Activated CD8-positive, alpha-beta T cell treated with anti-CD3 and anti-CD28 coated beads for 36 hours (primary cell): ENCODE measurements around the gene TLE3. TPM values are rescaled to one million over a fixed set of nuclear protein-coding genes. Genes with fewer than 3 reads are reported as not detected.

Source experiments
- ATAC-seq: fragments of 200-7000 bp; cut with Tn5 transposase; one replicate; pipeline ENCODE4 v1.10.0; 2021; ENCODE audit warnings: mild to moderate bottlenecking, moderate library complexity
- CTCF ChIA-PET: fragments of 350-600 bp; sonication (Branson Sonifier 250); formaldehyde crosslinking; loops from one replicate; lab custom pipeline; 2021; ENCODE audit warnings: antibody characterized with exemption; lab: Charles Lee
- POLR2A ChIA-PET: fragments of 350-600 bp; sonication (Branson Sonifier 250); formaldehyde crosslinking; loops from one replicate; lab custom pipeline; 2021; ENCODE audit warnings: antibody characterized with exemption; lab: Charles Lee
- DNase-seq: peaks from one replicate; pipeline ENCODE4 v3.0.0-alpha.2; 2020
- H3K27ac Mint-ChIP-seq: one replicate; pipeline ENCODE4 v1.8.0; 2021; ENCODE audit warnings: mild to moderate bottlenecking, mixed read lengths
- H3K27me3 Mint-ChIP-seq: one replicate; pipeline ENCODE4 v1.8.0; 2021; ENCODE audit warnings: mixed read lengths
- H3K36me3 Mint-ChIP-seq: one replicate; pipeline ENCODE4 v1.8.0; 2021; ENCODE audit warnings: low read depth, mixed read lengths
- H3K4me1 Mint-ChIP-seq: one replicate; pipeline ENCODE4 v1.8.0; 2021; ENCODE audit warnings: low read depth, mixed read lengths
- H3K4me3 Mint-ChIP-seq: one replicate; pipeline ENCODE4 v1.8.0; 2021; ENCODE audit warnings: mild to moderate bottlenecking, moderate library complexity, mixed read lengths
- H3K9me3 Mint-ChIP-seq: one replicate; pipeline ENCODE4 v1.8.0; 2021; ENCODE audit warnings: mixed read lengths
- CTCF ChIP-seq: fragments of 200-600 bp; IDR thresholded peaks from one replicate; pipeline ENCODE4 v1.8.0; 2022; ENCODE audit warnings: antibody characterized with exemption, mild to moderate bottlenecking
- intact Hi-C: fragments of 100-400 bp; cut with micrococcal nuclease; formaldehyde crosslinking; loops from one replicate; pipeline ENCODE4 v1.10.0; 2022
- total RNA-seq, 2 experiments: library from RNA; stranded (reverse); gene quantifications; one replicate each; pipeline ENCODE4 v1.2.3, GENCODE V29; 2021

The TLE3 gene
- total RNA-seq, 2 experiments from 2014 or later = 48.4 to 64.2 TPM

DNA sequence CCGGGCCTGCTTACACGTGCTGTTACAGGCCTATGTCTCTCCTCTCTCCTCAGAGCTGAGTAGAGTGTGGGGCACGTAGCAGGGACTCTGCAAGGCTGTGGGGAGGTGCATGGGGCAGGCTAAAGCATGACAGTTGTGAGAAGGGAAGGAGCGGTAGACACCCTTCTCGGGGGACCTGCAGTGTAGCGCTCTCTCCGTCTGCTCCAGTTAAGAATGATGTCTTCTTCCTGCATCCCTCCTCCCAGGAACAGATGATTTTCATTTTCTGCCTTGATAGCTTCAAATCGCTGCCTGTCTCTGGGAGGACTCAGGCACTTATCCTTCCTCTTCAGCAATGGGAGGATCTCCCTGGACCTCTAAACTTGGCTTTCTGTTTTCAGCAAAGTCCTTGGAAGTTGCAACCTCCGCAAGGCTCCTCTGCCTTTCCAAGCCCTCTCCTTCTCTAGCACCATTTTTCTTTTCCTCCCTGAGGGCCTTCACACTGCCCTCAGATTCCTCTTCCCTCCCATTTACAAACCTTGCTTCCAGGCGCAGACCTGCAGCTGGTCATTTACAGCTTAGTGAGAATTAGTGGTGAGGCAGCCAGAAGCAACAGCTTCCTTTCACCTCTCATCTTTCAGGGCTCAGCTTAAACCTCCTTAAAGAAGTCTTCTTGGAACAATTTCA, 23.4 kb upstream of the TLE3 start:
- Mint-ChIP-seq H3K4me1 (no peaks in the 10 kb centered on the region), H3K36me3 (no peaks in the 10 kb centered on the region), H3K27me3 (peaks cover 6% of the 10 kb centered on the region), H3K27ac (no peak overlapping the region), H3K4me3 (no peak overlapping the region), H3K9me3 (no peaks in the 10 kb centered on the region)
- no peak for DNase-seq
- TF ChIP-seq CTCF = no peak
- no peak for ATAC-seq
- POLR2A ChIA-PET = interaction anchor here (0.7 to 1.0 kb wide), 3 partner anchors 15 to 25 kb away, joined by 3 to 4 read pairs (median 4); partner anchors contain the start of gene TLE3
- CTCF ChIA-PET = interaction anchor here (0.9 to 1.1 kb wide), 2 partner anchors 18 to 643 kb away, joined by 3 read pairs; no protein-coding TSS in a partner anchor
- intact Hi-C loops = no loop called here

DNA sequence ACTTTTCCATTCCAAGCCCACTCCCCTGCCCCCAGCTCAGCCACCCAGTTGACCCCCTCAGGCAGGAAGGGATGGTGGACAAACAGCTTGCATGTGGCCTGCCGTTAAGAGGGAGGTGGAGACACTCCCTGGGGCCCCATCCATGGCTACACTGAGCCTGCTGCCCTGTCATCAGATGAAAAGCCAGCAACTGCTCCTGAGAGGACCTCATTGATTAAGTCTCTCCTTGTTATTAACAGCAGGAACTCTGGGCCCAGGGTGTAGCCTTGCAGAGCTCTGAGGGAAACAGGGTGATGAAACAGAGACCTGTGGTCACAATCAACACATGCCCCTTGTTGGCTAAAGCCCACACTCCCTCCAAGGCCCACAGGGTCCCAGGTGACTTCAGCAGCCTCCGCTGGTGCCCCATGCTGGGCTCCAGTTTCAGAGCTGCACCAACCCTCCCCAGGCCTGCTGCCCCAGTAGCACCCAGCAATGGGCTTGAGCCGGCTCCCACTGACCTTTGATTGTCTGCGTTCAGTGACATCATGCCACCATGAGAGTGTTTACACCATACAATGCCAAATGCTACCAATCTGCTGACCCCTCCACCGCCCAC, 22.3 kb upstream of the TLE3 start:
- Mint-ChIP-seq H3K4me1 (no peaks in the 10 kb centered on the region), H3K27me3 (peaks cover 3% of the 10 kb centered on the region), H3K36me3 (no peaks in the 10 kb centered on the region), H3K9me3 (no peaks in the 10 kb centered on the region), H3K4me3 (no peak overlapping the region), H3K27ac (no peak overlapping the region)
- ATAC-seq (no peak), DNase-seq (no peak)
- ChIA-PET CTCF (no interaction called here), POLR2A (no interaction called here)
- intact Hi-C loops = no loop called here
- no peak for TF ChIP-seq CTCF

DNA sequence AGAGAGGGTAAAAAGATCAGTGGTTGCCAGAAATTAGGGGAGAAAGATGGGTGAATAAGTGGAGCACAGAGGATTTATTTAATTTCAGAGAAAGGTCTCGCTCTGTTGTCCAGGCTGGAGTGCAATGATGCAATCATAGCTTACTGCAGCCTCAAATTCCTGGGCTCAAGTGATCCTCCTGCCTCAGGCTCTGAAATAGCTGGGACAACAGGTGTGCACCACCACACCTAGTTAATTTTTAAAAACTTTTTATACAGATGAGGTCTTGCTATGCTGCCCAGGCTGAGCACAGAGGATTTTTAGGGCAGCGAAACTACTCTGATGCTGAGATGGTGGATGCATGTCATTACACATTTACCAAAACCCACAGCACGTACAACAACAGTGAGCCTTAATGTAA, 20.9 kb upstream of the TLE3 start:
- H3K36me3 Mint-ChIP-seq = no peaks in the 10 kb centered on the region
- DNase-seq (no peak), ATAC-seq (no peak)
- H3K4me3 Mint-ChIP-seq = no peak overlapping the region
- ChIA-PET POLR2A (no interaction called here), CTCF (no interaction called here)
- intact Hi-C loops = no loop called here
- no peaks in the 10 kb centered on the region for H3K4me1 Mint-ChIP-seq
- no peak for TF ChIP-seq CTCF
- H3K27ac Mint-ChIP-seq = no peak overlapping the region
- H3K27me3 Mint-ChIP-seq = no peaks in the 10 kb centered on the region
- no peaks in the 10 kb centered on the region for H3K9me3 Mint-ChIP-seq

GRCh38 chr15:70116317-70116716, 18.6 kb upstream of the TLE3 start:
- Mint-ChIP-seq H3K4me1 (no peaks in the 10 kb centered on the region), H3K27ac (no peak overlapping the region), H3K4me3 (no peak overlapping the region), H3K27me3 (no peaks in the 10 kb centered on the region), H3K9me3 (no peaks in the 10 kb centered on the region), H3K36me3 (no peaks in the 10 kb centered on the region)
- no peak for ATAC-seq
- no peak for TF ChIP-seq CTCF
- intact Hi-C loops = no loop called here
- DNase-seq = no peak
- POLR2A ChIA-PET = no interaction called here
- CTCF ChIA-PET = no interaction called here

GRCh38 chr15:70114221-70114620, 16.5 kb upstream of the TLE3 start:
- ChIA-PET POLR2A (no interaction called here), CTCF (no interaction called here)
- Mint-ChIP-seq H3K27ac (no peak overlapping the region), H3K36me3 (no peaks in the 10 kb centered on the region), H3K4me1 (no peaks in the 10 kb centered on the region), H3K27me3 (no peaks in the 10 kb centered on the region), H3K4me3 (no peak overlapping the region), H3K9me3 (no peaks in the 10 kb centered on the region)
- DNase-seq (no peak), ATAC-seq (no peak)
- intact Hi-C loops = no loop called here
- TF ChIP-seq CTCF = no peak
